ENCODE results near the gene P2RY13. TPM values are rescaled to one million over a fixed set of nuclear protein-coding genes. Genes with fewer than 3 reads are reported as not detected.

P2RY13 gene
- polyA plus RNA-seq, 1 donor: 4.9 TPM

- no peak for DNase-seq
- Histone ChIP-seq H3K4me3 (ENCODE audit: low read length) (no peak overlapping the region), H3K27me3 (ENCODE audit: control insufficient read depth, insufficient read depth, low read length) (no peaks in the 10 kb centered on the region), H3K36me3 (ENCODE audit: control insufficient read depth, insufficient read depth, low read length) (no peaks in the 10 kb centered on the region), H3K9me3 (ENCODE audit: control insufficient read depth, low read depth, low read length) (no peaks in the 10 kb centered on the region), H3K27ac (ENCODE audit: low read length) (no peak overlapping the region), H3K4me1 (ENCODE audit: control insufficient read depth, insufficient read depth, low read length) (no peaks in the 10 kb centered on the region)
- WGBS (ENCODE audit: insufficient coverage, low lambda C conversion rate): no CpG with 5 or more reads among the region's 3 CpGs
Observed at GRCh38 chr3:151312972-151313371, 16.4 kb downstream of the P2RY13 start.

DNA sequence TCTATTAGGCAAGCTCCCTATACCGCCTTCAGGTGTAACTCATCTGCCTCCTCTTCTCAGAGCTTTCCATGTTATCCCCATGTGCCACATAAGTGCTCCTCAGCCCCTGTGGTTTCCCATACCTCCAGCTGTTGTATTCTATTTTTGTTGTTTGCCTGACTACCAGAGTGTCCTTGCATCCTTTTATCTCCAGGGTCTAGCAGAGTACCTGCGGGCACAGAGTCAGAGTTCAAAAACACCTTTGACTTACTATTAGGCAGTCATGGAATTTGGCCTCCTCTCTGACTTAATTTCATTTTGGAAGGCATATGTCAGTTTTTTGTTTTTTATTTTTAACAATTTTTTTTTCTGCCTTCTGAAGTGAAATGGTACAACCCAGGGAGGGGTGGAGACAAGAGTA is 19.8 kb downstream of the P2RY13 start:
- Histone ChIP-seq H3K4me1 (ENCODE audit: control insufficient read depth, insufficient read depth, low read length) (no peaks in the 10 kb centered on the region), H3K27me3 (ENCODE audit: control insufficient read depth, insufficient read depth, low read length) (no peaks in the 10 kb centered on the region), H3K4me3 (ENCODE audit: low read length) (no peak overlapping the region), H3K36me3 (ENCODE audit: control insufficient read depth, insufficient read depth, low read length) (no peaks in the 10 kb centered on the region), H3K27ac (ENCODE audit: low read length) (no peak overlapping the region), H3K9me3 (ENCODE audit: control insufficient read depth, low read depth, low read length) (no peaks in the 10 kb centered on the region)
- DNase-seq: no peak
- no CpG with 5 or more reads among the region's 2 CpGs for WGBS (ENCODE audit: insufficient coverage, low lambda C conversion rate)

GRCh38 chr3:151307583-151308488 is 21.5 kb downstream of the P2RY13 start:
- no peaks in the 10 kb centered on the region for H3K36me3 ChIP-seq (ENCODE audit: control insufficient read depth, insufficient read depth, low read length)
- H3K9me3 ChIP-seq (ENCODE audit: control insufficient read depth, low read depth, low read length): no peaks in the 10 kb centered on the region
- H3K27me3 ChIP-seq (ENCODE audit: control insufficient read depth, insufficient read depth, low read length): no peaks in the 10 kb centered on the region
- DNase-seq: no peak
- H3K4me3 ChIP-seq (ENCODE audit: low read length): no peak overlapping the region
- no peaks in the 10 kb centered on the region for H3K4me1 ChIP-seq (ENCODE audit: control insufficient read depth, insufficient read depth, low read length)
- 100% methylated on average over 1 of the region's 1 CpG for WGBS (ENCODE audit: insufficient coverage, low lambda C conversion rate)
- no peak overlapping the region for H3K27ac ChIP-seq (ENCODE audit: low read length)

- no peaks in the 10 kb centered on the region for H3K4me1 ChIP-seq (ENCODE audit: control insufficient read depth, insufficient read depth, low read length)
- H3K27ac ChIP-seq (ENCODE audit: low read length): no peak overlapping the region
- H3K36me3 ChIP-seq (ENCODE audit: control insufficient read depth, insufficient read depth, low read length): no peaks in the 10 kb centered on the region
- H3K27me3 ChIP-seq (ENCODE audit: control insufficient read depth, insufficient read depth, low read length): no peaks in the 10 kb centered on the region
- H3K4me3 ChIP-seq (ENCODE audit: low read length): no peak overlapping the region
- H3K9me3 ChIP-seq (ENCODE audit: control insufficient read depth, low read depth, low read length): no peaks in the 10 kb centered on the region
- DNase-seq: no peak
Observed at GRCh38 chr3:151307131-151307530, 22.2 kb downstream of the P2RY13 start.

- H3K27me3 ChIP-seq (ENCODE audit: control insufficient read depth, insufficient read depth, low read length): no peaks in the 10 kb centered on the region
- no peak overlapping the region for H3K4me3 ChIP-seq (ENCODE audit: low read length)
- H3K9me3 ChIP-seq (ENCODE audit: control insufficient read depth, low read depth, low read length): no peaks in the 10 kb centered on the region
- no peak overlapping the region for H3K27ac ChIP-seq (ENCODE audit: low read length)
- 60% methylated on average over 1 of the region's 6 CpGs for WGBS (ENCODE audit: insufficient coverage, low lambda C conversion rate)
- H3K4me1 ChIP-seq (ENCODE audit: control insufficient read depth, insufficient read depth, low read length): no peaks in the 10 kb centered on the region
- no peak for DNase-seq
- no peaks in the 10 kb centered on the region for H3K36me3 ChIP-seq (ENCODE audit: control insufficient read depth, insufficient read depth, low read length)
Observed at GRCh38 chr3:151306168-151306810, 23.1 kb downstream of the P2RY13 start.

- Histone ChIP-seq H3K9me3 (ENCODE audit: control insufficient read depth, low read depth, low read length) (no peaks in the 10 kb centered on the region), H3K27ac (ENCODE audit: low read length) (no peak overlapping the region), H3K27me3 (ENCODE audit: control insufficient read depth, insufficient read depth, low read length) (no peaks in the 10 kb centered on the region), H3K36me3 (ENCODE audit: control insufficient read depth, insufficient read depth, low read length) (no peaks in the 10 kb centered on the region), H3K4me1 (ENCODE audit: control insufficient read depth, insufficient read depth, low read length) (no peaks in the 10 kb centered on the region), H3K4me3 (ENCODE audit: low read length) (no peak overlapping the region)
- WGBS (ENCODE audit: insufficient coverage, low lambda C conversion rate): no CpG with 5 or more reads among the region's 4 CpGs
- no peak for DNase-seq
Observed at GRCh38 chr3:151305775-151306151, 23.6 kb downstream of the P2RY13 start.

- no CpG with 5 or more reads among the region's 7 CpGs for WGBS (ENCODE audit: insufficient coverage, low lambda C conversion rate)
- Histone ChIP-seq H3K4me3 (ENCODE audit: low read length) (no peak overlapping the region), H3K4me1 (ENCODE audit: control insufficient read depth, insufficient read depth, low read length) (no peaks in the 10 kb centered on the region), H3K36me3 (ENCODE audit: control insufficient read depth, insufficient read depth, low read length) (no peaks in the 10 kb centered on the region), H3K9me3 (ENCODE audit: control insufficient read depth, low read depth, low read length) (no peaks in the 10 kb centered on the region), H3K27ac (ENCODE audit: low read length) (no peak overlapping the region), H3K27me3 (ENCODE audit: control insufficient read depth, insufficient read depth, low read length) (no peaks in the 10 kb centered on the region)
- DNase-seq: peak; percentile 59 to 70
Observed at GRCh38 chr3:151305060-151305774, 24.1 kb downstream of the P2RY13 start.

GRCh38 chr3:151303751-151304150 is 25.6 kb downstream of the P2RY13 start:
- WGBS (ENCODE audit: insufficient coverage, low lambda C conversion rate): no CpG with 5 or more reads among the region's 2 CpGs

DNA sequence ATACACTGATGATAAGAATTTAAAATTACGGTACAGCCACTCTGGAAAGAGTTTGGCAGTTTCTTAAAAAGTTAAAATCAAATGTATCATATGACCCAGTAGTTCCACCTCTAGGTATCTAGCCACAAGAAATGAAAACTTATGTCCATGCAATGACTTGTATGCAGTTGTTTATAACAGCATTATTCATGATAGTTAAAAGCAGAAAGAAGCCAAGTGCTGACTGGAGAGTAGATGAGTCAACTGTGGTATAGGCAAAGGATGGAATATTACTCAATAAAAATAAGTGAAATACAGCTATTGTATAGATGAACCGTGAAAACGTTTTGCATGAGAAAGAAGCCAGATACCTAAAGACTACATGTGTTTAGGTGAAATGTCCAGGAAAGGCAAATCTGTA is 27.6 kb downstream of the P2RY13 start:
- H3K27ac ChIP-seq (ENCODE audit: low read length): no peak overlapping the region
- no peaks in the 10 kb centered on the region for H3K27me3 ChIP-seq (ENCODE audit: control insufficient read depth, insufficient read depth, low read length)
- 90% methylated on average over 2 of the region's 3 CpGs for WGBS (ENCODE audit: insufficient coverage, low lambda C conversion rate)

More at GRCh38 chr3:151303751-151304150, 25.6 kb downstream of the P2RY13 start:
- DNase-seq: no peak
- no peak overlapping the region for H3K27ac ChIP-seq (ENCODE audit: low read length)
- no peaks in the 10 kb centered on the region for H3K4me1 ChIP-seq (ENCODE audit: control insufficient read depth, insufficient read depth, low read length)
- H3K36me3 ChIP-seq (ENCODE audit: control insufficient read depth, insufficient read depth, low read length): no peaks in the 10 kb centered on the region
- H3K9me3 ChIP-seq (ENCODE audit: control insufficient read depth, low read depth, low read length): no peaks in the 10 kb centered on the region
- H3K27me3 ChIP-seq (ENCODE audit: control insufficient read depth, insufficient read depth, low read length): no peaks in the 10 kb centered on the region
- H3K4me3 ChIP-seq (ENCODE audit: low read length): no peak overlapping the region

DNA sequence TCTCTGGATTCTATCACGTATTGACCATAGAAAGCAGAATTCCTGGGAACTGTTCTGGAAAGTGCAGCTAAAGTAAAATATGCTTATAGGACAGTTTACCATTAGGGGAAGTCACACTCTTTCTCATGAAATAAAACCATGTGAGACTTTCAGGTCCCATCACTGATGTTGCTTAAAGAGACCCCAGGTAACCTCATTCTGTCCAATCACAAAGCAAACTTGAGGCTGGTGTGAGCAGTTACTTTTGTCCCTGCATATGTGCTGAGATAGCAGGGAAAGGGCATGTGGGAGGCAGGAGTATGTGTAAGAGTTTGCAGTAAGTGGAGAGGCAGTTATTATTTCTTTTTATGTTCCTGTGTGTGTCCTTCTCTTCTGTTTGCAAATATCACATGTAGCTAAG is 28.8 kb downstream of the P2RY13 start:
- H3K27me3 ChIP-seq (ENCODE audit: control insufficient read depth, insufficient read depth, low read length): no peaks in the 10 kb centered on the region

More for the DNA sequence above, 27.6 kb downstream of the P2RY13 start:
- no peaks in the 10 kb centered on the region for H3K36me3 ChIP-seq (ENCODE audit: control insufficient read depth, insufficient read depth, low read length)
- H3K4me3 ChIP-seq (ENCODE audit: low read length): no peak overlapping the region
- no peaks in the 10 kb centered on the region for H3K9me3 ChIP-seq (ENCODE audit: control insufficient read depth, low read depth, low read length)
- no peak for DNase-seq
- H3K4me1 ChIP-seq (ENCODE audit: control insufficient read depth, insufficient read depth, low read length): no peaks in the 10 kb centered on the region

More for the DNA sequence above, 28.8 kb downstream of the P2RY13 start:
- H3K4me3 ChIP-seq (ENCODE audit: low read length): no peak overlapping the region
- H3K27ac ChIP-seq (ENCODE audit: low read length): no peak overlapping the region
- WGBS (ENCODE audit: insufficient coverage, low lambda C conversion rate): no CpG with 5 or more reads among the region's 1 CpG
- no peak for DNase-seq
- H3K9me3 ChIP-seq (ENCODE audit: control insufficient read depth, low read depth, low read length): no peaks in the 10 kb centered on the region
- no peaks in the 10 kb centered on the region for H3K36me3 ChIP-seq (ENCODE audit: control insufficient read depth, insufficient read depth, low read length)
- no peaks in the 10 kb centered on the region for H3K4me1 ChIP-seq (ENCODE audit: control insufficient read depth, insufficient read depth, low read length)

Data from large intestine (tissue), 3 donors.